Measurements from ENCODE around the gene SHH. TPM values are rescaled to one million over a fixed set of nuclear protein-coding genes. Genes with fewer than 3 reads are reported as not detected.

The SHH gene
- total and polyA plus RNA-seq, 8 donors: 0.29 to 11.0 (median 2.1) TPM

GRCh38 chr7:155781433-155781832, 30.8 kb downstream of the SHH start:
- Histone ChIP-seq H3K9me3 (no peaks in the 10 kb centered on the region), H3K36me3 (peaks cover 14 to 87% (median 82%) of the 10 kb centered on the region in 4 donors), H3K4me3 (no peak overlapping the region), H3K27ac (no peak overlapping the region), H3K27me3 (no peaks in the 10 kb centered on the region), H3K4me1 (no peaks in the 10 kb centered on the region)
- no peak for DNase-seq
- TF ChIP-seq POLR2AphosphoS5 (IDR thresholded peaks at IDR 0.05): no peak
- no peak for TF ChIP-seq POLR2A (IDR thresholded peaks at IDR 0.05)
- TF ChIP-seq EP300 (IDR thresholded peaks at IDR 0.05): no peak
- TF ChIP-seq CTCF (IDR thresholded peaks at IDR 0.05): no peak
- intact Hi-C loops (cut with DNase I; ENCODE audit: low total_unique reads): no loop called here
- 92 to 96% (median 95%) methylated on average over 20 of the region's 20 CpGs for WGBS, 5 donors

- H3K9me3 ChIP-seq: no peaks in the 10 kb centered on the region
- intact Hi-C loops (cut with DNase I; ENCODE audit: low total_unique reads): no loop called here
- no peak overlapping the region for H3K4me3 ChIP-seq
- peaks cover 15 to 92% (median 88%) of the 10 kb centered on the region in 4 donors for H3K36me3 ChIP-seq
- no peaks in the 10 kb centered on the region for H3K27me3 ChIP-seq
- WGBS, 5 donors: 95 to 97% (median 97%) methylated on average over 24 of the region's 24 CpGs
- no peaks in the 10 kb centered on the region for H3K4me1 ChIP-seq
- peak in 1 of 2 donors; percentile 10 for DNase-seq
- no peak for TF ChIP-seq POLR2AphosphoS5 (IDR thresholded peaks at IDR 0.05)
- no peak for TF ChIP-seq POLR2A (IDR thresholded peaks at IDR 0.05)
- H3K27ac ChIP-seq: no peak overlapping the region
These were observed 31.4 kb downstream of the SHH start for GRCh38 chr7:155780884-155781283.

GRCh38 chr7:155778349-155778748, 33.9 kb downstream of the SHH start:
- Histone ChIP-seq H3K9me3 (no peaks in the 10 kb centered on the region), H3K27me3 (no peaks in the 10 kb centered on the region), H3K4me1 (no peaks in the 10 kb centered on the region), H3K4me3 (no peak overlapping the region), H3K27ac (no peak overlapping the region), H3K36me3 (peaks cover 30 to 100% (median 96%) of the 10 kb centered on the region in 4 donors)
- intact Hi-C loops (cut with DNase I; ENCODE audit: low total_unique reads): no loop called here
- DNase-seq: peak in 1 of 2 donors; percentile 19
- TF ChIP-seq POLR2AphosphoS5 (IDR thresholded peaks at IDR 0.05): no peak
- TF ChIP-seq POLR2A (IDR thresholded peaks at IDR 0.05): no peak
- no peak for TF ChIP-seq CTCF (IDR thresholded peaks at IDR 0.05)
- TF ChIP-seq EP300 (IDR thresholded peaks at IDR 0.05): no peak
- WGBS, 5 donors: 58 to 73% (median 67%) methylated on average over 6 of the region's 6 CpGs

GRCh38 chr7:155776606-155777005, 35.7 kb downstream of the SHH start:
- Histone ChIP-seq H3K27ac (no peak overlapping the region), H3K27me3 (no peaks in the 10 kb centered on the region), H3K4me3 (no peak overlapping the region), H3K4me1 (no peaks in the 10 kb centered on the region), H3K9me3 (no peaks in the 10 kb centered on the region), H3K36me3 (peaks cover 30 to 100% (median 97%) of the 10 kb centered on the region in 4 donors)
- 91 to 93% (median 93%) methylated on average over 8 of the region's 8 CpGs for WGBS, 5 donors
- TF ChIP-seq POLR2A (IDR thresholded peaks at IDR 0.05) (no peak), EP300 (IDR thresholded peaks at IDR 0.05) (no peak), POLR2AphosphoS5 (IDR thresholded peaks at IDR 0.05) (no peak), CTCF (IDR thresholded peaks at IDR 0.05) (no peak)
- peak in 1 of 2 donors; percentile 18 for DNase-seq
- intact Hi-C loops (cut with DNase I; ENCODE audit: low total_unique reads): no loop called here

GRCh38 chr7:155775691-155776090, 36.6 kb downstream of the SHH start:
- peak overlapping the region in 1 of 5 donors; percentile 61 for H3K27ac ChIP-seq
- intact Hi-C loops (cut with DNase I; ENCODE audit: low total_unique reads): no loop called here
- peak in 1 of 2 donors; percentile 15 for DNase-seq
- 90 to 93% (median 91%) methylated on average over 7 of the region's 7 CpGs for WGBS, 5 donors
- no peaks in the 10 kb centered on the region for H3K27me3 ChIP-seq
- no peak overlapping the region for H3K4me3 ChIP-seq
- TF ChIP-seq POLR2A (IDR thresholded peaks at IDR 0.05) (no peak), POLR2AphosphoS5 (IDR thresholded peaks at IDR 0.05) (no peak), CTCF (IDR thresholded peaks at IDR 0.05) (no peak), EP300 (IDR thresholded peaks at IDR 0.05) (no peak)
- peaks cover 27 to 100% (median 97%) of the 10 kb centered on the region in 4 donors for H3K36me3 ChIP-seq
- H3K9me3 ChIP-seq: no peaks in the 10 kb centered on the region
- no peaks in the 10 kb centered on the region for H3K4me1 ChIP-seq
